GM19193 (cell line): Measurements from ENCODE around the gene CSPG4.

Experiments used
- POLR2A ChIP-seq: IDR thresholded peaks from 4 replicates; pipeline ENCODE4 v1.6.1; 2011; ENCODE audit not compliant: insufficient read depth, insufficient read length; ENCODE audit errors: extremely low read depth

The CSPG4 gene

DNA sequence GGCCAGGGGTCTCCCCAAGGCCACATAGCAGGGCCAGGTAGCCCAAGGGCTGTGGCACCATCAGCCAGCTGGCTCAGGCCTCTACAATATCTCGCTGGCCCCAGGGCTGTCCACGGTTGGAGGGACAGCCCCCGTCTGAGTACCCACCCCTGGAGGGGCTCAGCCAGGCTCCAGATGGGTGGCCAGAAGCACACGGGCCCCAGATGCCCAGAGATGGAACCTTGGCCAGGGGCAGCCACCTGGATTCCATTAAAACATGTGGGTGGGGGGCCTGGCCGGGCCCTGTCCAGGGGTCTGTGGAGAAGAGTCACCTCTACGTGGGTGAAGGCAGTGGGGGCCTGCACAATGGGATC is 8.4 kb downstream of the CSPG4 start:
- no peak for TF ChIP-seq POLR2A

DNA sequence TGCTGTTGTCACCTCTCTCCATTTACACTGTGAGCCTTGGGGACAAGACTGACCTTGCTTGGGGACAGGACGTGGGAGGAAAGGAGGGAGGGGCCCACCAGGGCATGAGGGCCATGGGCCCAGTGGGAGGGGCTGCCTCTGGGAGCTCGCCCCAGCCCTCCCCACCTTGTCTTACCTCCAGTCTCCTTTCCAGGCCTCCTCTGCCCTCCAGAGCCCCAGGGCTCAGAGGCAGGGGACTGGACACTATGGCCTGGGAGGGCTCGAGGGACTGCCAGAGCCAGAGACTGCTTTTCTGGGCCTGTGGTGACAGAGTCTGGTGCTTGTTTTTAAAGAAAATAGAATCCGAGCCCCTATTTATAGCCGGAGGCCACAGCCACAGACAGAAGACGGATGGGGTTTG is 10.2 kb downstream of the CSPG4 start:
- no peak for TF ChIP-seq POLR2A

DNA sequence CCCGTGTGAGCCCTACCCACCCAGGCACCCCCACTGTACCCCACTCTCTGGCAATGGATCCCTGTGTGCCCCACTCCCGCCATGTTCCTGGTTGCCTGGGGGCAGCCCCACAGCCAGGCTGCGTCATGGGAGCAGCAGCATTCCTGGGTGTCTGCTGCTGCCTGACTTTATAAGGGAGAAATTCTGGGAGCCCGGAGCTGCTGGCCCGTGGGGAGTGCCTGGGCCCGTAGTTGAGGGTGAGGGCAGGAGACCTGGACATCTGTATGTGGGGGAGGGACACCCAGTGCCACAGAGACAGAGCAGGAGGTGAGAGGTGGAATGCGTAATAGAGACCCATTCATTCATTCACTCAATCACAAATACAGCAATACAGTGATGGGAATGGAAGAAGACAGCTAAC is 15.1 kb downstream of the CSPG4 start:
- TF ChIP-seq POLR2A = no peak

DNA sequence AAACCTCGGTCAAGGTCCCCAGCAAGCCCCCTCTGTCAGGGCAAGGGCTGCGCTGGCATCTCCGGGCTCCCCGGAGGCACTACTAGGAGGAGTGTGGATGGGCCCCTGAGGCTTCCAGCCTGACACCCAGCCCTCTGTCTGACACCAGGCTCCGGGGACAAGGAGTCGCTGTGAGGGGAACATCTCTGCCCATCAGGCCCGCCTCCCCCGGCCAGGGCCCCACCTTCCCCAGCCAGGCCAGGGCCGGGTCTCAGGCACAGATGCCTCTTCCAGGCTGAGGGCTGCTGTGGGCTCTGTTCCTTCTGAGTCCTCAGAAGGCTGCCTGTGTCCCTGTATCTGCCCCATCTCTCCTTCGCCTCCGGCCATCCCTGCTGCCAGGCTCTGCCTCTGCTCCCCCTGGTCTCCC is 15.8 kb downstream of the CSPG4 start:
- no peak for TF ChIP-seq POLR2A

DNA sequence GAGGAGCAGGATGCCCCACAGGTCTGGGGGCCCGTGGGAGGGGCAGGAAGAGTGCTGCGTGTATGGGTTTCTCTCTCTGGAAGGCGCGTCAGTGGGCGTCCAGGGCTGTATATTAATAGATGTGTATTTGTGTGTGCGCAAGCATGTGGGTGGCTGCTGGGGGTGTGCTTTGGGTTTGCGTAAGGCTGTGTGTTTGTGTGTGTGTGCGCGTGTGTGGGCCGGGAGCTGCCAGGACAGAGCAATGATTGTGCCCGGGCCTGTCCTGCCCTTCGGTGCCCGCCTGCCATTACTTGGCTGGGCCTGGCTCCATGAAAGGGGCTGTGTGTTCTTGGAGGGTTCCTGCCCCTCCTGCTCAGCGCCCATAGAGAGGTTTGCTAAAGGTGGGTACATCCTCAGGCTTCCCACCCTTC is 16.3 kb downstream of the CSPG4 start:
- TF ChIP-seq POLR2A = no peak

DNA sequence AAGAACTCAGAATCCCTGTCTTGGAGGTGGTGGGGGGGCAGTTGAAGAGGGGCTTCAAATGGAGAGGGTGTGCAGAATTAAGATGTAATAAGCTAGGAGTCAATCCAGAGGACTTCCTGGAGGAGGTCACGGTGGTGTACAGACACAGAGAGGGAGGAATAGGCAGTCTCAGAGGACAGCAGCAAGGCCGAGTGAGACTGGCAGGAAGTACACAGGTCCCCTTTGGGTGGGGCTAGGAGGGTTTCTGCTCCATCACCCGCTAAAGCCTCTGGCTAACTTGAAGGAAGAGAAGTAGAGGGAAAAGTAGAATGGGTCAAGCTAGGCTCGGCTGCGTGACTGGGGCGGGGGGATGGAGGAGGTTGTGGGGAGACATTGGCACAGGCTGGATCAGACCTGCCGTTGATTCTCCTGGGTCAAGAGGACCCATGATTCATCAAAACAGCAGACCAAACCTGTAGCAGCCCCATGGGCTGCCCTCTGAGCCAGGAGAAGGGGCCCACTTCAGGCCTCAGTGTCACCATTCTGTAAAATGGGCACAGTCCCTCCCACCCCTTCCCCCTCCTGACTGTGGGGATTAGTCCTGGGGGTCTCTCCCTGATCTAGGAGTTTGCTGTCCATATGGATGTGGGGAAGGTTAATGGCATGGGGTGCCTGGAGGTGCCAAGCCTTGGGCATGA is 16.9 kb downstream of the CSPG4 start:
- TF ChIP-seq POLR2A = no peak

DNA sequence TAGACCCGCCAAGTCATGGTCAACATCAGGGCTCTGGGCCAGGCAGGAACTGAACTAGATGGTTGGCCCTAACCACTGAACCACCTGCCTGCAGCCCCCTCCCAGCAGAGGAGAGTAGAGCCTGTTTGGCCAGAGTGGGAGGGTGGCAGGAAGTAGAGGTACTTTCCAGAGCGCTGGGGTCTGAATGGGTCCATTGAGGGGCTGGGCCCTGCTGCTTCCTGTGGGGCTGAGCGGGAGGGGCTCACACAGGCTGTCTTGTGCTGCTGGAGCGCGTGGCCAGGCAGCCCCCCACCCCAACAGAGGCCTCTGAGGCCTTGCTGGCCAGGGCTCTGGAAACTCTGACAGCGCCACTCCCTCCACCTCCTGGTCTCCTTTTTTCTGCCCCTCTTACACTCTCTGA is 17.4 kb downstream of the CSPG4 start:
- no peak for TF ChIP-seq POLR2A

DNA sequence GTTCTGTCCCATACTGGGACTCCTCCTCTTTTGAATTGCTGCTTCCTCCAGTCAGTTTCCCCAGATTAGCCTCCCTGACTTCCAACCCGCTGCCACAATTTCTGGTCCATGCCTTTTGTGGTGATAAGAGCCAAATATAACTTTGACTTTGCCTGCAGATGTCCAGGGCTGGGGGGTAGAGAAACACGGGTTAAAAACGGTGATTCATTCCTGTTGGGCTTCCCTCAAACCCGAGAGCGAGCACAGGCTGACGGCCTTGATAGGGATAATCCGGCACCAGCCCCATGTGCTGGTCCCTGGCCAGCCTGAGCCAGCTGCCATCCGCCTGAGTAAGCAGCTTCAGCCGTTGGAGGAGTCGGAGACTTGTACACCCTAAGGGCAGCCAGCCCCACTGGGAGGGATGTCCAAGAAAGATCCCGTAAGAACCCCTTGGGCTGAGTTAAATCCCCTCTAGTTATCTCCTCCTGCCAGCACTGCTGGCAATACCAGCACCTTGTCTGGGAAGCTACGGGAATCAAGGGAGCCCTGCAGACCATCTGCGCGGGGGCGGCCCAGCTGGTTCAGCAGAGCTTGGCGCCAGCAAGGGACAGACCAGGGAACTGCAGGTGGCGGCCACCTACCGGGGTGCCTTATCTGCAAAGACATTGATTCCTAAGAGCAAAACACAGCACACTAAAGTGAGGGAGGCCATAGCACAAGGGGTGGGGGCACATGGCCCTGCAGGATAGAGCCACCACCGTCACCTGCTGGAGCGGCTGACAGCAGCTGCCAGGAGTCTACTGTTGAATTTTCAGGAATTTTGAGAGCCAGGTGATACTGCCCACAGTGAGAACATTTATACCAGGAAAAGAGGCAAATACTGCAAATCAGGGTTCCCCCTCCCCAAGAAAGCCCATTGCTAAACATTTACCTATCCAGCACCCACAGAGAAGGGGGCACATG is 18.1 kb downstream of the CSPG4 start:
- TF ChIP-seq POLR2A = no peak

DNA sequence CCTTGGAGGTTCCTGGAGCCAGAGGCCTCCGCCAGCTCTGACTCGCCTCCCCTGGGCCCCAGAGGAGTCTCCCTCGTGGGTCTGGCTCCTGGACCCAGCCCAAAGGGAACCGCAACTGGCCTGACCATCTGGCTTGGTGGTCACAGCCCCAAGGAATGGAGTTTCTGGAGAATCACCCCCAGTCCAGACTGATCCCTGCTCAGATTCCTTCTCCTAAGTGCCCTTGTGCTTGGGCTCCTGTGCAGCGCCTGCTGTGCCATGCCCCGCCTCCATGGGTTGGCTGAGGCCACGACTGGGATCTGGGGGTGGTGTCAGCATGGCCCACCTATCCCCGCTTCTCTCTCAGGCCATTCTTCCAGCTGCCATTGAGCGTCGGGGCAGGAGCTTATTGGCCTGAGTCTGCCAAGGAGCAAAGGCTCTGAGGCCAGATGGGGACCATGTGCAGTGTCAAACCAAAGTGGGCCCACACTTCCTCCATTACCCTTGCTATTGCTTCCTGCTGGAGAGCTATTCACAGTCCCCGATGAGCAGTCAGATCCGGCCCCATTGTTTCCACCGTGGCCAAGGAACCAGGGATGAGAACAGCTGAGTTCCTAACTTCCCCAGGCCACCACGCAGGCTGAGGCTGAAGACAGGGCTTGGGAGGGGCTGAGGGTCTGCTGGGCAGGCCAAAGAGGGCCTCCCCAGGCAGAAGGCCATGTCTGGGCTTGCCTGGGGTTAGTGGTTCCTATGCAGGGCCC is 19.0 kb downstream of the CSPG4 start:
- no peak for TF ChIP-seq POLR2A

DNA sequence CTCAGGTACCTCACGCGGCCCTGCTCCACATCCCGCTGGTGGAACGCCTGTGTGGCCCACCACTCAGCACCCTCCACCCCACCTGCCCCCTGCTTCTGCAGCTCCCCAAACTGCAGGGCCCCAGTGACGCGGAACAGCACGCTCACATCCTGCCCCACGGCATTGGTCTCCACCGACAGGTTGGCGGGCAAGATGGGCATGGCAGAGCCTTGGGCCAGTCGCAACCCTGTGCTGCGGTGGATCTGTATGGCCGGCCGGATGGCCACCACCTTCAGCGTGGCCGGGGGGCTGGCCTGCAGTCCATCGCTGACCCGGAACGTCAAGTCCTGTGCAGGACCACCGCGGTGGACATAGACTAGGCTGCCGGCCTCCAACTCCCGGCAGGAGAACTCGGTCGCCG is 23.8 kb downstream of the CSPG4 start:
- TF ChIP-seq POLR2A = no peak

DNA sequence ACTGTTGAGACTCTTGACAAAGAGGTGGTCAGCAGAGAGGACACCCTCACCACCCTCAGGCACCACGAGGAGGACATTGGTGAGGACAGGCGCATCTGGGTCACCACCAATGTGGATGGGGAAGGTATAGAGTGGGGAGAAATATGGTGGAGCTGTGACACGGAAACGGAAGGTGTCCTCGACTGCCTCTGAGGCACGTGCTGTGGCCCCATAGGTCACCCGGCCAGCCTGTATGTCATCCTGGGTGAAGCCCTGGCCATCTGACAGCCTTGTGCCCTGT is 24.4 kb downstream of the CSPG4 start:
- no peak for TF ChIP-seq POLR2A

DNA sequence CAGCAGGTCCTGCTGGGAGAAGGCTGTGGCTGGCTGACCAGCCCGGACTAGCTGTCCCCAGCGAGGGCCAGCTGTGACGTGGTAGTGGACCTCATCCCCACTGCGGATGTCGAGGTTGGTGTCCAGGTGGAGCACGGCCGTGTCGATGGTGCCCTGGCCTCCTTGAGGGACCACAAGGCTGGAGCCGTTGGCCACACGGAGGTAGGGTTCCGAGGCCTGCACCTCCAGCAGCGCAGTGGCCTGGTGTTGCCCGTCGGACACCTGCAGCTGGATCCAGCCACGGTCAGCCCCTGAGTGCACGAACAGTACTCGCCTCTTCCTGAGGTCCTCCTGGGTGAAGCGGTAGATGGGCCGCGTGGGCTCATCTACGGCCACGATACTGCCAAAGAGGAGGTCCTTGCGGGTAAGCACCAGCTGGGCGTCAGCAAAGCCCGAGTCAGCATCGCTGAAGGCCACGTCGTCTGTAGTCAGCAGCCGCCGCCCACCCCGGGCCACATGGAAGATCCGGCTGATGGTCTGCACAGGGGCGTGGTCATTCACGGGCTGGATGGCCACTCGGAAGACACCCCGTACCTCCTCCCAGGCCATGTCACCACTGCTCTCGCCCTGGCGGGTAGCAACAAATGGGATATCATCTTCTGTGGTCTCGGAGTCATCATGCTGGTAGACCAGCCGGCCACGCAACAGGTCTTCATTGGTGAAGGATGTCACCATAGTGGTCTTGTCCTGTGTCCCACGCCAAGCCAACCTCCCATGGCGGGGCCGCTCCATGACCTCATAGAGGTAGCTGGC is 25.0 kb downstream of the CSPG4 start:
- TF ChIP-seq POLR2A = no peak

DNA sequence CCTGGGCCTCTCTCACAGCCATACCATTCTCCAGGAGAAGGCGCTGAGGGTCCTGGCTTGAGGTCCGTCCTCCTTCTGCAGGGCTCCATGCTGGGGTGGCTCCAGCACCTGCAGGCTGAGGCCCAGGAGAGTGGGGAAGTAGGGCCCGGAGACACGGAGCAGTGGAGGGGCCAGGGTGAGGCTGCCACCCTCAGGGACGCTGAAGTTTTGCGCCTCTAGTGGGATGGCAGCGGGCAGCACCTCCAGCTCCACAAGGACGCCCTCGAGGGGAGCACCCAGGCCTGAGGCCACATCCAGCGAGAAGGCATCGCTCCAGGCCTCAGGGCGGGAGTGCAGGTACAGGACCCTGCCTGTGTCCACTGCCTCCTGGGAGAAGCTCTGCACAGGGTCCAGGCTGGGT is 27.5 kb downstream of the CSPG4 start:
- TF ChIP-seq POLR2A = no peak

DNA sequence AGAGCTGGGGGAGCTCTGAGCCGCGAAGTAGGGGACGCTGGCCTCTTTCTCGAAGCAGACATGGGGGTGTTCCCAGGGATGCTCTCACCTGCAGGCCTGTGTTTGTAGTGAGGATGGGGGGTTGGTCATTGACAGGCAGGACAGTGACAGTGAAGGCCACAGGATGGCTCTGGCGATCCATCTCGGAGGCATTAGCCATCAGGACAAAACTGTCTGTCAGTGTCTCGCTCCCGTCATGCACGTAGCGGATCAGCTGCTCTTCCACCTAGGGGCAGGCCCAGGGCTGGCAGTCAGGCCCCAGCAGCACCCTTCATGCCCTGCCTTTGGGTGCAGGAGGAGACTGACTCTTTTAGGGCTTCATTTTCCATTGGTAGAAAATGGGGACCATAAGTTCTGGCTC is 28.0 kb downstream of the CSPG4 start:
- no peak for TF ChIP-seq POLR2A
